Esophagus squamous epithelium (tissue), 5 donors: ENCODE measurements around the gene LOXHD1. TPM values are rescaled to one million over a fixed set of nuclear protein-coding genes. Genes with fewer than 3 reads are reported as not detected.

Experiments used
- DNase-seq: peaks from one replicate; lab custom pipeline; 2025; lab: John Stamatoyannopoulos, UW
- H3K27ac ChIP-seq, 4 donors: fragments of 200-600 bp; sonication (generic); one replicate each; pipeline ENCODE4 v1.5.1; 2016 to 2019; ENCODE audit warnings: mild to moderate bottlenecking in 1 of 4
- H3K27me3 ChIP-seq, 4 donors: fragments of 200-600 bp; sonication (generic); 1 replicate in 3 of 4; 2 replicates in 1 of 4; pipeline versions ENCODE4 v1.5.1 to v1.6.0; 2017 to 2021; ENCODE audit warnings: antibody characterized with exemption in 1 of 4
- H3K36me3 ChIP-seq, 3 donors: fragments of 200-600 bp; sonication (generic); one replicate each; pipeline ENCODE4 v1.5.1; 2016 to 2019
- H3K4me1 ChIP-seq, 3 donors: fragments of 200-600 bp; sonication (generic); one replicate each; pipeline ENCODE4 v1.5.1; 2017 to 2019
- H3K4me3 ChIP-seq, 4 donors: fragments of 200-600 bp; sonication (generic); 1 replicate in 3 of 4; 2 replicates in 1 of 4; pipeline ENCODE4 v1.5.1; 2016 to 2019; ENCODE audit warnings: mild to moderate bottlenecking in 2 of 4, moderate library complexity in 1 of 4
- H3K9me3 ChIP-seq, 3 donors: fragments of 200-600 bp; sonication (generic); one replicate each; pipeline ENCODE4 v1.5.1; 2016 to 2019
- POLR2A ChIP-seq, 4 donors: fragments of 450-650 bp; IDR thresholded peaks; one replicate each; pipeline ENCODE4 v1.6.1; 2017; ENCODE audit warnings: antibody characterized with exemption in 4 of 4, mild to moderate bottlenecking in 4 of 4, moderate library complexity in 3 of 4
- WGBS, 2 donors: methylation state at CpG; one replicate each; pipeline ENCODE4 v1.1.5; 2018; 5-methylcytosine and 5-hydroxymethylcytosine counted together
- intact Hi-C: fragments of 100-400 bp; cut with DNase I; formaldehyde crosslinking; loops from one replicate; pipeline ENCODE4 v1.15.0; 2022
- total RNA-seq, 4 donors: library from RNA; depleted of rRNA; stranded (reverse); fragments of >200 nt; gene quantifications; one replicate each; pipeline ENCODE4 v1.1.0, GENCODE V29; 2016
- TF ChIP-seq, protein P1 (sequence below), 6 experiments: fragments of 450-650 bp in 4 of 6; fragments of 200-600 bp in 2 of 6; sonication (generic) in 2 of 6; IDR thresholded peaks; one replicate each; pipeline ENCODE4 v1.5.1; 2016 to 2019; ENCODE audit warnings: antibody characterized with exemption in 6 of 6, mild to moderate bottlenecking in 4 of 6, moderate library complexity in 4 of 6
- donor health status: DM: yes; HTN: yes; CAD: no.

The LOXHD1 gene
- total RNA-seq, 4 donors from 2014 or later: 0.19 TPM; not detected in 3

DNA sequence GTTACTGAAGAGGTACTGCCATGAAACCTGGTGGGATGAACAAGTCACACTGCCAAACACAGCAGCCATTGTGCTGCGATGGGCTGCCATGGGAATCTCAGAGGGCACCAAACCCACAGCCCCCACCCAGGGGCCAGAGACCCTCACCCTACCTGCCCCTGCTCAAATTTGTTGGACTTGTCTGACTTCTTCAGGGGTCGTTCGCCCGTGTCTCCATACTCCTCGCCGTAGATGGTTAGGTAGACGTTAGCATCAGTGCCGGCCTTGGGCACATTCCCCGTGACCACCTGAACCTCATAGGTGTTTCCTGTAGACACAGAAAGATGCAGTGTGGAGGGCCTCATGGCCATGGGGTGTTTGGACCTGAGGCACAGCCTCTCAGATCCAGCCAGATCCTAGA, 97.7 kb downstream of the LOXHD1 start:
- Histone ChIP-seq H3K4me3 (no peak overlapping the region), H3K27me3 (peaks cover 0 to 9% (median 0%) of the 10 kb centered on the region in 4 donors), H3K36me3 (no peaks in the 10 kb centered on the region), H3K9me3 (no peaks in the 10 kb centered on the region), H3K27ac (no peak overlapping the region), H3K4me1 (no peaks in the 10 kb centered on the region)
- DNase-seq: no peak
- WGBS, 2 donors: 90 to 91% methylated on average over 6 to 9 of the region's 9 CpGs
- intact Hi-C loops: no loop called here
- TF ChIP-seq POLR2A (IDR thresholded peaks at IDR 0.05): no peak
- TF ChIP-seq, protein P1, sequence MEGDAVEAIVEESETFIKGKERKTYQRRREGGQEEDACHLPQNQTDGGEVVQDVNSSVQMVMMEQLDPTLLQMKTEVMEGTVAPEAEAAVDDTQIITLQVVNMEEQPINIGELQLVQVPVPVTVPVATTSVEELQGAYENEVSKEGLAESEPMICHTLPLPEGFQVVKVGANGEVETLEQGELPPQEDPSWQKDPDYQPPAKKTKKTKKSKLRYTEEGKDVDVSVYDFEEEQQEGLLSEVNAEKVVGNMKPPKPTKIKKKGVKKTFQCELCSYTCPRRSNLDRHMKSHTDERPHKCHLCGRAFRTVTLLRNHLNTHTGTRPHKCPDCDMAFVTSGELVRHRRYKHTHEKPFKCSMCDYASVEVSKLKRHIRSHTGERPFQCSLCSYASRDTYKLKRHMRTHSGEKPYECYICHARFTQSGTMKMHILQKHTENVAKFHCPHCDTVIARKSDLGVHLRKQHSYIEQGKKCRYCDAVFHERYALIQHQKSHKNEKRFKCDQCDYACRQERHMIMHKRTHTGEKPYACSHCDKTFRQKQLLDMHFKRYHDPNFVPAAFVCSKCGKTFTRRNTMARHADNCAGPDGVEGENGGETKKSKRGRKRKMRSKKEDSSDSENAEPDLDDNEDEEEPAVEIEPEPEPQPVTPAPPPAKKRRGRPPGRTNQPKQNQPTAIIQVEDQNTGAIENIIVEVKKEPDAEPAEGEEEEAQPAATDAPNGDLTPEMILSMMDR (IDR thresholded peaks at IDR 0.05): no peak

DNA sequence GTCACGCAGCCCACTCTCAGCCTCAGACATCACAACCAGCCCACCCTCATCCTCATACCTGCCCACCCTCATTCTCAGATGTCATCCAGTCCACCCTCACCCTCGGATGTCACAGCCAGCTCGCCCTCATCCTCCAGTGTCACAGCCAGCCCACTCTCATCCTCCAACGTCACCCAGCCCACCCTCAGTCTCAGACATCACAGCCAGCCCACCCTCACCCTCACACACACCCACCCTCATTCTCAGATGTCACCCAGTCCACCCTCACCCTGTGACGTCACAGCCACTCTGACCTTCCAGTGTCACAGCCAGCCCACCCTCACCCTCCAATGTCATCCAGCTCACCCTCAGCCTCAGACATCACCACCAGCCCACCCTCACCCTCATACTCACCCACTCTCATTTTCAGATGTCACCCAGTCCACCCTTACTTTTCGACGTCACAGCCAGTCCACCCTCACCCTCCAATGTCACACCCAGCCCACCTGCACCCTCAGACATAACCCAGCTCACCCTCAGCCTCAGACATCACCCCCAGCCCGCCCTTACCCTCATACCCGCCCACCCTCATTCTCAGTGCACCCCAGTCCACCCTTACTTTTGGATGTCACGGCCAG, 100.3 kb downstream of the LOXHD1 start:
- 79% methylated on average over 10 of the region's 10 CpGs for WGBS, 2 donors
- intact Hi-C loops: no loop called here
- Histone ChIP-seq H3K27me3 (no peaks in the 10 kb centered on the region), H3K4me3 (no peak overlapping the region), H3K9me3 (no peaks in the 10 kb centered on the region), H3K27ac (no peak overlapping the region), H3K36me3 (no peaks in the 10 kb centered on the region), H3K4me1 (no peaks in the 10 kb centered on the region)
- no peak for DNase-seq
- no peak for TF ChIP-seq POLR2A (IDR thresholded peaks at IDR 0.05)
- TF ChIP-seq, protein P1 (IDR thresholded peaks at IDR 0.05): no peak

DNA sequence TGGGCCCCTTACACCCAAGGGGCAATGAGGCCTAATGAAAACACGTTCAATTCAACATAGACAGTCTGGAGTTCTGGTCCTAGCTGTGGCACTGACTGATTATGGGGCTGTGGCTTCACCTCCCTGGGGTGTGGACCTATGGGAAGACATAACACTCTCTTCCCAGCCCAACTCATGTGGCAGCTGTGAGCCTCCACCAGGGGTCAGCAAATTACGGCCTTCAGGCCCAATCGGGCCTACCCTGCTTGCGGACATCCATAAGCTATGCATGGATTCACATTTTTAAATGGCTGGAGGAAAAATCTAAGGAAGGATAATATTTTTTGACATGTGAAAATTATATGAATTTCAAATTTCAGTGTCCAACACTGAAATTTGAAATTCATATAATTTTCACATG, 101.3 kb downstream of the LOXHD1 start:
- Histone ChIP-seq H3K4me1 (no peaks in the 10 kb centered on the region), H3K36me3 (no peaks in the 10 kb centered on the region), H3K27me3 (no peaks in the 10 kb centered on the region), H3K4me3 (no peak overlapping the region), H3K27ac (no peak overlapping the region), H3K9me3 (no peaks in the 10 kb centered on the region)
- intact Hi-C loops: no loop called here
- TF ChIP-seq POLR2A (IDR thresholded peaks at IDR 0.05): no peak
- TF ChIP-seq, protein P1 (IDR thresholded peaks at IDR 0.05): peak in 2 of 6 experiments; percentile 7 to 14
- WGBS, 2 donors: 77 to 83% methylated on average over 4 of the region's 4 CpGs
- DNase-seq: no peak

DNA sequence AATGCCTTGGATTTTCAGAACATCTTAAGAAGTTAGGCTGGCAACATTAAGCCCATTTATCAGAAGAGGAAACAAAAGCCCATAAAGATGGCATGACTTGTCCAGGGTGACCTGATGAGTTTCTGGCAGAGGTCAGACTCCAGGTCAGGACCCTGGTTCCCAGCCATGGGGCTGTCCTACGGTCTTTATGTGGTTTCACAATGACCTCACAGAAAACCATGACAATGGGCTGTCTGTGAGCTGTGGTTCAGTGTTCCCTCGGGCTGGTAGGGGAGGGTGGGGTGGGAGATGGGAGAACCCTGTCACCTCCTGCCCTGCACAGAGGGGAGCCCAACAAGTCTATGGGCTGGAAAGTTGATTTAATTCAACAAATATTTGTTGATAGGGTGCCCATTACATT, 101.8 kb downstream of the LOXHD1 start:
- no peaks in the 10 kb centered on the region for H3K9me3 ChIP-seq
- DNase-seq: no peak
- no peaks in the 10 kb centered on the region for H3K27me3 ChIP-seq
- no peak overlapping the region for H3K4me3 ChIP-seq
- intact Hi-C loops: no loop called here
- no peak overlapping the region for H3K27ac ChIP-seq
- TF ChIP-seq, protein P1 (IDR thresholded peaks at IDR 0.05): no peak
- no peak for TF ChIP-seq POLR2A (IDR thresholded peaks at IDR 0.05)
- no peaks in the 10 kb centered on the region for H3K4me1 ChIP-seq
- WGBS, 2 donors: 25 to 43% methylated on average over 2 of the region's 2 CpGs
- no peaks in the 10 kb centered on the region for H3K36me3 ChIP-seq

DNA sequence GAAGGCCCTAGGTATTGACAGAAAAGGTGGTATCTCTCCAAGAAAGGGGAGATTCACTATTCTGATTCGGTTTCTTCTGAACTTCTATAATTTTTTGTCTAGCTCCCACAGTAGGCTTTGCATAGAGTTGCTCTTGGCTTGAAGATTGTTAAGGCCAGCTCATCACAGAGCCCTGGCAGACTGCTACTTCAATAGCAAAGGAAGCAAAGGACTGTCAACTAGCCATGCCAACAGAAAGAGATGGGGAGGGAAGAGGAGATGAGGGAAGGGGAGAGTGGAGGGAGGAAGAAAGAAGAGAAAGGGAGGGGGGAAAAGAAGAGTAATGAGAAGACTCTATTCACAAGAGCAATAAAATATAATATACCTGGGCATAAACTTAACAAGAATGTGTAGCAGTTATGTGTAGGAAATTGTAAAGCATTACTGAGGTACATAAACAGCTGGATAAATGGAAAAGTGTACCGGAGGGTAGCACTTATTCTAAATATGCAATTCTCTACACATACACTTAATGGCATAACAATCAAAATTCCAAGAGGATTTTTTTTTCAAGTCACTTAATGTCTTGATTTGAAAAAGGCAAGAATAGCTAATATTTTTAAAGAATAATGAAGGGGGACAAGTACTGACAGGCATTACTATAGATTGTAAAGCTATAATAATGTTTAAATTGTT, 102.5 kb downstream of the LOXHD1 start:
- Histone ChIP-seq H3K4me1 (no peaks in the 10 kb centered on the region), H3K36me3 (no peaks in the 10 kb centered on the region), H3K27me3 (no peaks in the 10 kb centered on the region), H3K27ac (no peak overlapping the region), H3K9me3 (no peaks in the 10 kb centered on the region), H3K4me3 (no peak overlapping the region)
- DNase-seq: no peak
- 84 to 86% methylated on average over 2 of the region's 2 CpGs for whole genome bisulfite sequencing, 2 donors
- TF ChIP-seq, protein P1 (IDR thresholded peaks at IDR 0.05): no peak
- TF ChIP-seq POLR2A (IDR thresholded peaks at IDR 0.05): no peak
- intact Hi-C loops: no loop called here
